HG02571 (cell line): ENCODE measurements around the gene MCOLN3.
A peak's percentile ranks its signal among the peaks of the same experiment; 100 is the strongest.
"Not testable (repeated sequence)": the region's sequence is repeated elsewhere in the genome, so short reads cannot be mapped to it uniquely, and the experiment has no call there.

ENCODE experiments used
- ATAC-seq: cut with Tn5 transposase; IDR thresholded peaks from one replicate; pipeline ENCODE4 v1.9.1; 2021; ENCODE audit warnings: mild to moderate bottlenecking, moderate library complexity; ENCODE audit not compliant: unreplicated experiment

The MCOLN3 gene

DNA sequence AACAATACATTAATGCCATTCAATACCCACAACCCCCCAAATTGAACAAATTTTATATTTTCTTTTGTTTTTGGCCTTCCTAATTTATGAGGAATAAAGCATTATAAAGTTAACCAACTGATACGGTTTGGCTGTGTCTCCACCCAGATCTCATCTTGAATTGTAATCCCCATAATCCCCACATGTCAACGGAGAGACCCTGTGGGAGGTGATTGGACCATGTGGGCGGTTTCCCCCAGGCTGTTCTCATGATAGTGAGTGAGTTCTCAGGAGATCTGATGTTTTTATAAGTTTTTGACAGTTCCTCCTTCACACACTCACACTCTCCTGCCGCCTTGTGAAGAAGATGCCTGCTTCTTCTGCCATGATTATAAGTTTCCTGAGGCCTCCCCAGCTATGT is 6.4 kb upstream of the MCOLN3 start:
- ATAC-seq = no peak

DNA sequence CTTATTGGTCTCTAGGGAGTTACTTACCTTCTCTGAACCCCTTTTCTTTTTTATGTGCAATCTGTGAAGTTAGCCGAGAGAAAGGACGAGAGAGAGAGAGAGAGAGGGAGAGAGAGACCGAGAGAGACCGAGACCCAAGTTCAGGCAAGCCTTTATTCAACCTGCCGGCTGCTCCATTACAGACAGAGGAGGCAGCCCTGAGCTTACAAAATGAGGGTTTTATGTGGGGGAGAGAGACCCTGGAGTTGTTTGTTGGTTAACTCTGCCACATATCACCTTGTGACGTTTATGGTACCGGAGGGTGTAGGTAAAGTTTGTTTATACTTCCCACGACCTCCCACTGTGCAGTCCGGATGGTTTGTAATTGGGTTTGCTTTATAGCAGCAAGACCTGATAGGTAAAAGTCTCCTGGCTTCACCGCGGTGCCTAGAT is 1.5 kb upstream of the MCOLN3 start:
- ATAC-seq = no peak

DNA sequence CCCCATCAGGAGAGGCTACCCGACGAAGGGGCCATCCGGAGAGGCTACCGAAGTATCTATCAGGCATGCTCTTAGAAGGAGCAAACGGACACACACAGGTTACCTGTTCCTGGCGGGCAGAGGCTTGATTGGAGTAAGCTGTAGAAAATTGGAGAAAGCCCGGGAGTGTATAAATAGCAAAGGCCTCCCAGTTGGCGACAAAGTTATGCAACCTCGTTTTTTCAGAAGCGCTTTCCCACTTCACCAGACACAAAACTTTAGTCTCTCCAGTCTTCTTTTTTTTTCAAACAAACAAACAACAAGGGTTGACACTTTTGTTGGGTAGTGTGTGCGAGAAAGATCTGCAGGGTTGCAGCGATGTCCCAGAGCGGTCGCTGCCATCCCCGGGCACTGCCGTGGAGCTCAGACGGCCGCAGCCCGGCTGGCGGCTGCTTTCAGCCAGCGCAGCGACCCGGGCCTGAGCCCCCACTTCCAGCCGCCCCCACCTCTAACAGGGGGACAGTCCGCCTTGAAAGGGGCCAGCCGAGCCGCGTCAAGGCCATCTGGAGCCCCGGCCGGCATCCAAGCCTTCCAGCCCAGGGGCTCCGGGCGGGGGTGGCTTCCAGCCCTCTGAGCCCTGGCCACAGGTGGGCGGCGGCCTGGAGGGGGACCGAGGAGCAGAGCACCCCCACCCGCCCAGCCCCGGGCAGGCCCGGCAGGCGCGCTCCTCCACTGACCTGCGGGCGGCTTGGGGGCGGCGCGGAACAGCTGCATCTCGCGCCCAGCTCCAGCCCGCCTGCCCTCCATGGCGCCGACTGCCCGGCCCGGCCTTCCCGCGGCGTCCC is 616 bp downstream of the MCOLN3 start:
- ATAC-seq = peak; percentile 52

DNA sequence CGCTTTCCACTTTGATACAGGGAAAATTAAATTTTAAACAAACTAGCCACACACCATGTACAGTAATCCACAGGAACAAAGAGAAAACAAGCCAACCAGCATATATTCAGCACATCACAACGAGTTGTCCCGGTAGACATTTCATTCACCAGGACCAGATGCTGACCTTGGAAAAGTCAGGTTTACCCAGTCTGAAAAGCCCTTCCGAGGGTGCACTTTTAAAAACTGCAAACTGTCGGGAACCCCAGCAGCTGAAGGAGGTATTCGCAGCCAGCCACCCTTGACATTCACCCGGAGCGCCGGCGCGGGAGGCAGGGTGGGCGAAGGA is 1.2 kb downstream of the MCOLN3 start:
- no peak for ATAC-seq

DNA sequence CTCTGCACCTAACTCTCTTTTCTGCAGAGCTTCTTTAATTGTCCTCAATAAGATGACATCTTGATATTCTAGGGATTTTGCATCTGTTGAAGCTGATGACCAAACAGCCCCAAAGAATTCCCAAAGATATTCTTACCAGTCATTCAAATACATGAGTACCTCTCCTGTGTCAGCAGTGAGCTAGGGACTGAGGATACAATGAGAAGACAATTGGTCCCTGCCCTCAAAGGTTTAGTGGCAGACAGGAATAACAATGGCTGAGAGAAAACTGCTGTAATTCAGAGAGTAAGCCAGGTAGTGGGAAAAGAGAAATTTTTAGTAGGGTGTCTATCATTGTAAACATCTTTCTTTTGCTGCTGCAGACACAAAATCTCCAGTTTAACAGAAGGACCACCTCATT is 5.9 kb downstream of the MCOLN3 start:
- ATAC-seq = no peak

DNA sequence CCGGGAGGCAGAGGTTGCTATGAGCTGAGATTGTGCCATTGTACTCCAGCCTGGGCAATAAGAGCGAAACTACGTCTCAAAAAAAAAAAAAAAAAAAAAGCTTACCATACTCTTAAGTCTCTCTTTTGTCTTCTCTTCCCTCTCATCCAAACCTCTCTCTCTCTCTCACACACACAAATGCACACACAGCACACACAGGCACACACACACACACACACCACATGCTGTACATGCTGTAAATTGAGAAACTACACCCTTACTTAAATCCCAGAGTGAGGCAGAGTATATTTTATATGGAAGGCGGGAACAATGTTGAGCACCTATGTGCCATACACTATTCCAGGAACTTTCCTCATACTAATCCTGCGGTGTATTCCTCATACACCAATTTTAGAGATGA is 6.5 kb downstream of the MCOLN3 start:
- ATAC-seq = no peak

DNA sequence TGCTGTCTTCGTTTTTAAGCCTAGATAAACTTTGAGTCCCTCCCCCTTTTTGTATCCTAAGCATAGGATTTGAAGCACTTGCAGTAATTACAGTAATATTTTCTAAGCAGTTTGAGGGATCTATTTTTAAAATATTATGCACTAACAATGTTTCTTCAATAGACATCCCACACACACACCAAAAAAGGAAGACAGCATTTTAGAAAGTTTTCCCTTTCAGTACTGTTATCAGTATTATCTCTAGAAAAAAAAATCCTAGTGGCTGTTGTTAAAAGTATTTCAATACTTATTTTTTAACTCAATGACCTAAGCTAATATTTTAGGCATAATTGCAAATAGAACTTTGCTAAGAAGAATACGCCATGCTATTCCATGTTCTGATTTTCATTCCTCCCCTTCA is 15.1 kb downstream of the MCOLN3 start:
- ATAC-seq = no peak

DNA sequence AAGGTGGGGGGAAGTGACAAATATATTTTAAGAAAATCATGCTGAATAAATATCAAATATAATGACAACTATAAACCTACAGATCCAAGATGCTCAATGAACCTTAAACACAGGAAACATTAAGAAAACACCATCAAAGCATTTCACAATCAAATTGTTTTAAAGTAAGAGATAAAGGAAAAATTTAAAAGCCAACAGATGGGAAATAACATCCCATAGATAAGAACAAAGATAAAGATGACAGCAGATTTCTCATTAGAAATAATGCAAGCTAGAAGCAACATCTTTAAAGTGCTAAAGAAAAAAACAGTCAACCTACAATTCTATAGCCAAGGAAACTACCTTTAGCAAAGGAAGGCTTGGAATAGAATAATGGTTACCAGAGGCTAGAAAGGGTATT is 17.8 kb downstream of the MCOLN3 start:
- ATAC-seq = no peak

DNA sequence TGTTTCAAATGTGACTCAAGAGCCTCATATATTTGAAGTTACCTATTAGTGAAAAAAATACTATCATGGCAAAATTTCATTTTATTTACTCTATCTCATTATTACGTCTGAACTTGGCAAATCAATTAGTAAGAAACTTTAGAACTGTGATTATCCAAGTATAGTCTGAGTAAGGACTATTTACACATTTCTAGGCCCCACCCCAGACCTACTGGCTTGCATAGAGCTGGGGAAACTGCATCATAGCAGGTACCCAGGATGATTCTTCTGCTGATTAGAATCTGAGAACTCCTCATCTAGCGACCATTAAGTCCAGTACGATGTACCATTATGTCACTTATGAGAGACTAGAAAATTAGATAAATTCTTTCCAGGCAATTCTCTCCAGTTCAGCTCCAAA is 20.1 kb downstream of the MCOLN3 start:
- no peak for ATAC-seq

DNA sequence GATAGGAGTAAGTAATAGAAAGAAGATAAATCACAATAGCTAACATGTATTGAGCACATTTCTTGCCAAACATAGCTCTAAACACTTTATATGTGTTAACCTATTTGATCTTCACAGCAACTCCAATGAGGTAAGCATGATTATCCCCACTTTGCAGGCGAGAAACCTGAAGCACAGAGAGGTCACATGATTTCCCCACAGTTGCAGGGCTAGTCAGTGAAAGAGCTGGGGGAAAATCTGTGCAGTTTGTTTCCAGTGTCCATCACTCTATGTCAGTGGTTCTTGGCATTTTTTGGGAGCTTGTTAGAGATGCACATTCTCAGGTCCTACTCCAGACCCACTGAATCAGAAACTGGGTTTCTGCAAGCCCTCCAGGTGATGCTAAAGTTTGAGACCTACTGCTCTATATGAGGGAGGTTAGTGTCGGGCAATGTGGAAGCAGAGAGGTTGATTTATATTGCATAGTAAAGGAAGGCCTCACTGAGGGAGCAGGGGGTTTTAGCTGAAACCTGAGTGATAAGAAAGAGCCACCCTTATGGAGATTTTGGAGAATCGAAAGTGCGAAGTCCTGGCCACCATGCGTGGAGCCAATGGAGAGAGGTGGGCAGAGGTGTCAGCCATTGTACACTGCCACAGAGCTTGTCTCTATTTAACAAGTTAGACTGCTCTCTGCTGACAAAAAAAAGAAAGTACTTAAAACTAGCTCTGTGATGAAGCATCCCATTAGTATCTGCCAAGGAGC is 20.9 kb downstream of the MCOLN3 start:
- ATAC-seq = peak; percentile 91

DNA sequence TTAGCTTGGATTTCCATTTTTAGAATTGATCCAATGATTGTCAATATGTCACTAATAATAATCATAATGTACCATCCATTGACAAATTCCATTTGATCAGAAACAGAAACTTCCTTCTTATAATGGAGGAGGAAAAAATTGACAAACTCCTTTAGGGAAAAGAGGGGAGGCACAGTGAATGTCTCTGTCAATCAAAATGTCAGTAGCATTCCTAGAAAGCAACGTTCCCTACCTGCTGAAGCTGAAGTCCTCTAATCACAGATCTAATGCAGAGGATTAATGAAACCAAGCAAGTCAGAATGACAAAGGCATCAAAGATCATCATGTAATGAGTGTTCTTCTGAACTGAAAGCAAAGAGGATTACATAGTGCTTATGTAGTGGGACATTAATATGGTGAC is 22.4 kb downstream of the MCOLN3 start:
- ATAC-seq = no peak

DNA sequence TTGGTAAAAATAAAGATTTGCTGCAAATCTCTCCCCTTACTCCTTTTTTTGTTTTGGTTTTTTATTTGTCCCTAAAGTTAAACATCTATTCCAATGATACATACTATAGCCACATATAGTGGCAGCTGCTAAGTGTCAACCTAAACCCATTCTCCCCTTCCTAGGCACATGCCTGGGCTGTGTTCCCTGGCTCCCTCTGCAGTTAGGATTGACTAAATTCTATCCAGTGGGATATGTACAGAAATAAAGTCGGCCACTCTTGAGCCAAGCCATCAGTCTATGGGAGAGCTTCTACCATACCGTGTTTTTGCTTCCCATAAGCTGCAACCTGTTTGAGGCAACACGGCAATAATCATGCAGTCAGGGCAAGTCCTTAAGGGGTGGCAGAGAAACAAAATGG is 23.6 kb downstream of the MCOLN3 start:
- ATAC-seq = no peak

DNA sequence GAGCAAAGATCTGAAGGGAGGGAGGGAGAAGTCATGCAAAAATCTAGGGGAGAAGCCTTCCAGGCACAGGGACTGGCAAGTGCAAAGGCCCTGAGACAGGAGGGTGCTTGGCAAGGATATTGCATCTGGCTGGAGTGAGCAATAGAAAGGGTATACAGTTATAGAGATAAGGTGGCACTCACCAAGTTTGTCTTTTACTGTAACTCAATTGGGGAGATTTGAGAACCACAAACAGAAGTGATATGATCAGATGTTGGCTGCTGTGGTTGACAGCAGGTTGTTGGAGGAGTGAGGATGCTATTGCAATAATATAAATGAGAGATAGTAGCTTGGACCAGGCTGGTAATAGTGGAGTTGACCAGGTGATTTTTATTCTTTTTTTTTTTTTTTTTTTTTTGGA is 25.6 kb downstream of the MCOLN3 start:
- ATAC-seq = no peak

DNA sequence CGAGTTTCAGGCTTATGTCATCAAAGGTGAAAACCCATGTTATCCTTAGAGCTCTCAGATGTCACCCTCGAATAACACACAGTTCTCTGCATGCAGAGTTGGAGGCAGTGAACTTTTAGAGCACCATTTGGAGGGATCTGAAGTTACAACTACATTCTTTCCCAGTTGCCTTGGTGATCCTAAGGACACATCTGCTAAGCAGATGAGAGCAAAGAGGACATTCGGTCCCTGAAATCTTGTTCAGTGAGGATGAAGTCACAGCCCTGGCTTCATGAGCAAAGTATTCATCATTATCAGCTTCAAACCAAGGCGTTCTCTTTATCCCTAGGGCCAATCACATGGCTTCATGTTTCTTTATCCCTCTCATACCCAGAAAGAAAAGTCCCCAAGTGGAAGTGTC is 28.3 kb downstream of the MCOLN3 start:
- ATAC-seq = no peak

DNA sequence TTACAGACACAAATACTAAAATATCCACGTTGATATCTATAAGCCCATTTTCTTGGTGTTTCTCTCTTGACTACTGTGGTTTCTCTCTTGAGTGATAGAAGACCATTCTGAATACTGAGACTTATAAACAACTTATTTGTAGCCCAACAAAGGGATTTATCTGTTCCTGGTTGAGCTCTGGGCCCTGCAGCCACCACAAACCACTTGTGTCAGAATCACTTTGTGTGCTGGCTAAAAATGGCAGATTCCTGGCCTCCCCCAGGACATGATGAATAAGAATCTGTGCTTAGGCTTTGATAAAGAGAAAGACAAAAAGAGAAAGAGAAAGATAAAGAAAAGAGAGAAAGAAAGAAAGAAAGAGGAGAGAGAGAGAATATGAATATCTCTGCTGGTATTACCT is 32.5 kb downstream of the MCOLN3 start:
- no peak for ATAC-seq

DNA sequence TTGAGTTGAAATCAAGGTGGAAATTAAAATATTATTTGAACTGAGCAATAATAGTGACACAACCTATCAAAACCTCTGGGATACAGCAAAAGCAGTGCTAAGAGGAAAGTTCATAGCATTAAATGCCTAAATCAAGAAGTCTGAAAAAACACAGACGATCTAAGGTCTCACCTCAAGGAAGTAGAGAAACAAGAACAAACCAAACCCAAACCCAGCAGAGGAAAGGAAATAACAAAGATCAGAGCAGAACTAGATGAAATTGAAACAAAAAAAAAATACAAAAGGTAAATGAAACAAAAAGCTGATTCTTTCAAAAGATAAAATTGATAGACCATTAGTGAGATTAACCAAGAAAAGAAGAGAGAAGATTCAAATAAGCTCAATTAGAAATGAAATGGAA is 42.7 kb downstream of the MCOLN3 start:
- ATAC-seq = not testable (repeated sequence)

DNA sequence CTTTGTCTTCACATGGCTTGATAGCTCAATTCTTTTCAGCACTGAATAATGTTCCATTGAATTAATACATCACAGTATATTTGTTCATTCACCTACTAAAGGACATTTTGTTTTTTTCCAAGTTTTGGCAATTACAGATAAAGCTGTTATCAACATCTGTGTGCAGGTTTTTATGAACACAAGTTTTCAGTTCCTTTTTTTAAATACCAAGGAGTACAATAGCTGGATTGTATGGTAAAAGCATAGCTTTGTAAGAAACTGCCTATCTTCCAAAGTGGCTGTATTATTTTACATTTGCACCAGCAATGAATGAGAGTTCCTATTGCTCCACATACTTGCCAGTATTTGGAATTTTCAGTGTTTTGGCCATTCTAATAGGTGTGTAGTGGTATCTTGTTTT is 46.6 kb downstream of the MCOLN3 start:
- no peak for ATAC-seq

DNA sequence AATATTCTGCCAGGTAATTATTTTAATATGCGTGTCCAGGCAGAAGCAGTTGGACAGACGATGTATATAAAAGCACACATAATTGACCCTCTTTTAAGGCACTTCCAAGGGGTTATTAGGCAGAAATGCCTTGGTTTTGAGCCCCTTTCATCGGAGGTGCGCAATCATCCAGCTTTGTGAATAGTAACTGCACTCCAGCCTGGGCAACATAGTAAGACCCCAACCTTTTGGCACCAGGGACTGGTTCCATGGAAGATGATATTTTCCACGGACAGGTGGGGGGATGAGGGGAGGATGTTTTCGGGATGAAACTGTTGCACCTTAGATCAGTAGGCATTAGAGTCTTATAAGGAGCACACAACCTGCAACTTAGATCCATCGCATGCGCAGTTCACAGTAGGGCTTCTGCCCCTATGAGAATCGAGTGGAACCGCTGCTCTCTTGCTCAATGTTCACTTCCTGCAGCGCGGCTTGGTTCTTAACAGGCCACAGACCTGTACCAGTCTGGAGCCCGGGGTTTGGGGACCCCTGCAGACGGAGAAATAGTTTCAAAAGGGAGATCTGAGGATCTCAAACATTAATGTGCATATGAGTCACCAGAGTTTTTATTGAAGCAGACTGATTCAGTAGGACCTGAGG is 49.5 kb downstream of the MCOLN3 start:
- ATAC-seq = no peak

DNA sequence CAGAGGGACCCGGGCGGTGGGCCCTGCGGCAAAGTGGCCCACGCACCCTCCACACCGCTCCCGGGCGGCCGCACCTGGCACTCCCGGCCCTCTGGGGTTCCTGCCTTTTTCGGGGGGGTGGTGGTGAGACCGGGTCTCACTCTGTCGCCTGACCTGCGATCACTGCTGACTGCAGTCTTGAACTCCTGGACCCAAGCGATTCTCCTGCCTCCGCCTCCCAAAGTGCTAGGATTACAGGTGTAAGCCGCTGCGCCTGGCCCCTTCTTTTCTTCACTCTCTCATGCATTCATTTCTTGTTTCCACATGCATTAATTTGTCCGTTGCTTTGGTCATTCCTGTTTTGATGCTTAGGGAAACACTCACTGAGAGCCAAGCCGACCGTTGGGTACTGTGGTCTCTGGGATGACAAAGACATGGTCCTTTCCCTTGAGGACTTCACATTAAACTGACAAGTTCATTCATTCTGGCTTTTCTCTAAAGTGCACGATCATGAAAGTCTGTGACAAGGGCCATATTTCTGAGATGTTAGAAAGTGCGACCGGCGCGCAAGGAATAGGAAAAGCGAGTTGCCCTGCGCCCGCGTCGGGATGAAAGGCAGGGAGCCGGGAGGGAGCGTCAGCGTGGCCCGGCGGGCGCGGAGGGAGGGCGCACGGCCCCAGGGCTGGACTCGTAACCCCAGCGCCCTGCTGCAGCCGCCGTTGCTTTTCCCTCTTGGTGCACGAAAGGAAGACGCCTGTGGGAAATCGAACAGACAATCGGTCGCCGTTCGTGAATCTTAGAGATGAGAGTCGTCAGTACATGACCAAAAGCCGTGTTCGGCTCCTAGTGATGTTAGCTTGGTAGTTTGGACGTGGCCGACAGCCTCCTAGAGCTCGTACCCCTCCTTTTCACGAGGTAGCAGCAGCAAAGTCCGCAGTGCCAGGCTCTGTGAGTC is 50.4 kb downstream of the MCOLN3 start:
- peak; percentile 2 for ATAC-seq

DNA sequence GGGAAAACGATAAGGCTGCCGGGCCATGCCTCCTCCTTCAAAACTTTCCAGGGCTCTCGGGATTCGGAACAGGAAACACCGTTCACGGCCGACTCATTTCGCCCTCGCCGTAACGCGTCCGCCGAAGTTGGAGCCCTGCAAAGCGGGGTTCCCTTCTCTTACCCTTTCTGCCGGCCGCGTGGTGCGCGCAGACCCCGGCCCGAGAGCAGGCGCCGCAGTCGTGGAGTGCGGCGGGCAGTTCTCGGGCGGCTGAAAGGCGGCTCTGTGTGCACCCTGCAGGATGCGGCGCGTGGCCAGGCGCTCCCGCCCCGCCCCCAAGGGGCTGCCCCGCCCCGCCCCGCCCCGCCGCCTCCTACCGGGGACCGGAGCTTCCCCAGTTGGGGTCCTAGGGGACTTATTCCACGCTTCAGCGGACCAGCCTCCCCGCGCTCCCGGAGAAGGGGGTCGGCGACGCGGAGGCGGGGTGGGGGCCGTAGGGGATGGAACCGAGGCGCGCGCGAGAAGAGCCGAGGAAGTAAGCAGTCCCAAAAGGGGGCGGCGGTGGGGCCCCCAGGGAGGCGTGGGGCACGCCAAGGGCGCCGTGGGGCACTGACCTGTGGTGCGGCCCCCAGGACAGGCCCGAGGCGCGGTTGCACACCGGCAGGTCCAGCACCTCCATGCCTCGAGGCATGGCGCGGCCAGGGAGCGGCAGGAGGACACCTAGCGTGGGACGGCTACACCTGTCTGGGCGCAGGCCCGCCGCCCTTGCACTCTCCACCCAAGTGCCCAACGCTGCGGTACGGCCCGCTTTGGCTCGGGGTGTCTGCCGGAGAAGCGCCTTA is 51.2 kb downstream of the MCOLN3 start, which contains the start of gene MCOLN2:
TSS of gene MCOLN2 (minus strand) at position 268 of the 821 bp plus-strand sequence. CDS start at position 27, 241 bp downstream.
- ATAC-seq = peak; percentile 37
